GM21447 (cell line): ENCODE measurements around the gene CEP126.

Experiments
- ATAC-seq: cut with Tn5 transposase; IDR thresholded peaks from one replicate; pipeline ENCODE4 v1.9.1; 2021; ENCODE audit not compliant: unreplicated experiment

Gene CEP126

GRCh38 chr11:101914738-101915426 is at the start of gene CEP126:
Gene CEP126, plus strand, starts transcription at chr11:101915010. Its CDS starts 275 bp downstream, at chr11:101915285.
- peak; percentile 99 for ATAC-seq

GRCh38 chr11:101866619-101867491 is 48.0 kb upstream of the CEP126 start:
- no peak for ATAC-seq

- ATAC-seq: no peak
Measured at GRCh38 chr11:101867951-101868350, 46.9 kb upstream of the CEP126 start.

GRCh38 chr11:101870510-101870909 is 44.3 kb upstream of the CEP126 start:
- no peak for ATAC-seq

- ATAC-seq: no peak
Measured at GRCh38 chr11:101872171-101872882, 42.5 kb upstream of the CEP126 start.

- no peak for ATAC-seq
Measured at GRCh38 chr11:101880222-101880621, 34.6 kb upstream of the CEP126 start.

GRCh38 chr11:101881586-101881985 is 33.2 kb upstream of the CEP126 start:
- no peak for ATAC-seq

- ATAC-seq: no peak
Measured at GRCh38 chr11:101885631-101886030, 29.2 kb upstream of the CEP126 start.

GRCh38 chr11:101889767-101890166 is 25.0 kb upstream of the CEP126 start:
- ATAC-seq: no peak

GRCh38 chr11:101894505-101894904 is 20.3 kb upstream of the CEP126 start:
- ATAC-seq: no peak

- ATAC-seq: no peak
Measured at GRCh38 chr11:101907815-101908214, 7.0 kb upstream of the CEP126 start.

GRCh38 chr11:101909087-101909486 is 5.7 kb upstream of the CEP126 start:
- ATAC-seq: no peak

- ATAC-seq: no peak
Measured at GRCh38 chr11:101912823-101913284, 2.0 kb upstream of the CEP126 start.

GRCh38 chr11:101913656-101914055 is 1.2 kb upstream of the CEP126 start:
- no peak for ATAC-seq

- ATAC-seq: no peak
Measured at GRCh38 chr11:101914341-101914737, 471 bp upstream of the CEP126 start.

GRCh38 chr11:101915791-101916291 is 1.0 kb downstream of the CEP126 start:
- peak; percentile 42 for ATAC-seq

GRCh38 chr11:101916422-101916821 is 1.6 kb downstream of the CEP126 start, which contains the start of gene ANGPTL5:
Gene ANGPTL5, minus strand, starts transcription at chr11:101916522. Its CDS starts 8,613 bp downstream, at chr11:101907909.
- no peak for ATAC-seq

GRCh38 chr11:101917226-101917625 is 2.4 kb downstream of the CEP126 start:
- no peak for ATAC-seq

- ATAC-seq: no peak
Measured at GRCh38 chr11:101920992-101921391, 6.2 kb downstream of the CEP126 start.

GRCh38 chr11:101923554-101923953 is 8.7 kb downstream of the CEP126 start:
- ATAC-seq: no peak

GRCh38 chr11:101929294-101929915 is 14.6 kb downstream of the CEP126 start:
- ATAC-seq: no peak
